SK-N-SH treated with all-trans-retinoic acid at 6 μM for 48 hours (cell line): ENCODE data around the gene ASB10.

Experiments
- ARNTL ChIP-seq: fragments of 450-650 bp; formaldehyde crosslinking; IDR thresholded peaks from 2 replicates; pipeline ENCODE4 v1.5.0; 2020; ENCODE audit warnings: low read depth, mild to moderate bottlenecking, moderate library complexity, borderline replicate concordance
- CREB5 ChIP-seq: fragments of 250-450 bp; sonication (Bioruptor Pico); IDR thresholded peaks from 2 replicates; pipeline ENCODE4 v1.5.1; 2020; ENCODE audit warnings: low read depth, mild to moderate bottlenecking, moderate library complexity
- CSDC2 ChIP-seq: fragments of 250-450 bp; sonication (Bioruptor Pico); IDR thresholded peaks from 2 replicates; pipeline ENCODE4 v1.5.0; 2020; ENCODE audit warnings: mild to moderate bottlenecking, moderate library complexity
- ESRRG ChIP-seq: fragments of 250-450 bp; sonication (Bioruptor Pico); IDR thresholded peaks from 2 replicates; pipeline ENCODE4 v1.6.1; 2021; ENCODE audit warnings: mild to moderate bottlenecking
- ISL1 ChIP-seq: fragments of 250-450 bp; sonication (Bioruptor Pico); IDR thresholded peaks from 2 replicates; pipeline ENCODE4 v2.1.2; 2022; ENCODE audit warnings: mild to moderate bottlenecking, moderate library complexity
- PATZ1 ChIP-seq: fragments of 250-450 bp; sonication (Bioruptor Pico); IDR thresholded peaks from 2 replicates; pipeline ENCODE4 v1.8.0; 2020; ENCODE audit warnings: mild to moderate bottlenecking, moderate library complexity, borderline replicate concordance
- RARB ChIP-seq: fragments of 250-450 bp; sonication (Bioruptor Pico); IDR thresholded peaks from 2 replicates; pipeline ENCODE4 v1.8.0; 2021; ENCODE audit warnings: mild to moderate bottlenecking, moderate library complexity
- ZNF70 ChIP-seq: fragments of 450-650 bp; formaldehyde crosslinking; IDR thresholded peaks from 2 replicates; pipeline ENCODE4 v1.5.0; 2020; ENCODE audit warnings: mild to moderate bottlenecking, moderate library complexity

- TF ChIP-seq PATZ1 (CRISPR knock-in tag) (no peak), CREB5 (CRISPR knock-in tag) (no peak), ARNTL (no peak), CSDC2 (CRISPR knock-in tag) (no peak), ESRRG (no peak), RARB (CRISPR knock-in tag) (no peak), ISL1 (CRISPR knock-in tag) (no peak), ZNF70 (no peak)
These were observed 14.7 kb upstream of the ASB10 start for GRCh38 chr7:151201751-151202150.
